H1 (cell line): ENCODE results near the gene TMCC1. TPM values are rescaled to one million over a fixed set of nuclear protein-coding genes. Genes with fewer than 3 reads are reported as not detected.

Source experiments
- CTCF ChIA-PET: fragments of 300-600 bp; sonication (Branson Sonifier 250); formaldehyde crosslinking; loops from one replicate; lab custom pipeline; 2021; ENCODE audit not compliant: partially characterized antibody; lab: Charles Lee
- POLR2A ChIA-PET: fragments of 300-600 bp; sonication (Branson Sonifier 250); formaldehyde crosslinking; loops from one replicate; lab custom pipeline; 2021; ENCODE audit warnings: inconsistent platforms; ENCODE audit not compliant: partially characterized antibody; lab: Charles Lee
- DNase-seq, 2 experiments: peaks; one replicate each; pipeline versions ENCODE4 v3.0.0 to v3.0.0-alpha.2; 2010 to 2022; ENCODE audit warnings: low spot score in 2 of 2, low read depth in 1 of 2, mixed read lengths in 1 of 2
- FAIRE-seq: peaks from 2 replicates; lab custom pipeline; 2011; peaks lifted over from hg19 to GRCh38; lab: Jason Lieb, UNC
- H2AFZ ChIP-seq: 2 replicates; pipeline ENCODE4 v1.8.1; 2012; ENCODE audit warnings: low read length, inconsistent platforms
- H2AK5ac ChIP-seq: 2 replicates; pipeline ENCODE4 v1.6.1; 2013; ENCODE audit warnings: low read depth, low read length
- H2BK120ac ChIP-seq: replicated peaks from 2 replicates; pipeline ENCODE3; 2013; ENCODE audit warnings: low read depth, low read length, inconsistent platforms
- H2BK12ac ChIP-seq: 2 replicates; pipeline ENCODE4 v1.6.1; 2013; ENCODE audit warnings: low read depth, low read length
- H2BK15ac ChIP-seq: 2 replicates; pipeline ENCODE4 v1.6.1; 2013; ENCODE audit warnings: low read length
- H2BK20ac ChIP-seq: 2 replicates; pipeline ENCODE4 v1.6.1; 2013; ENCODE audit warnings: low read length
- H2BK5ac ChIP-seq: 2 replicates; pipeline ENCODE4 v1.6.1; 2013; ENCODE audit warnings: low read depth, low read length
- H3K14ac ChIP-seq: 2 replicates; pipeline ENCODE4 v1.6.1; 2013; ENCODE audit warnings: inconsistent platforms; ENCODE audit not compliant: insufficient read length
- H3K18ac ChIP-seq: 2 replicates; pipeline ENCODE4 v1.6.1; 2013; ENCODE audit warnings: low read length; ENCODE audit errors: extremely low read depth
- H3K23ac ChIP-seq: 2 replicates; pipeline ENCODE4 v1.6.1; 2013; ENCODE audit warnings: inconsistent platforms; ENCODE audit not compliant: insufficient read length
- H3K23me2 ChIP-seq: 2 replicates; pipeline ENCODE4 v1.6.1; 2013; ENCODE audit warnings: low read depth, low read length
- H3K27ac ChIP-seq: 2 replicates; pipeline ENCODE4 v1.6.1; 2011; ENCODE audit warnings: low read depth, low read length, inconsistent platforms
- H3K27me3 ChIP-seq, 4 experiments: replicated peaks in 1 of 4; 1 replicate in 1 of 4; 2 replicates in 3 of 4; pipeline versions ENCODE4 v1.6.1 to v1.8.1; 2011 to 2013; ENCODE audit warnings: low read length in 3 of 4, mild to moderate bottlenecking in 3 of 4, inconsistent platforms in 2 of 4, mixed read lengths in 2 of 4, moderate library complexity in 1 of 4; ENCODE audit not compliant: control insufficient read depth in 3 of 4, insufficient read depth in 3 of 4; ENCODE audit errors: extremely low read depth in 1 of 4
- H3K36me3 ChIP-seq, 4 experiments: 2 replicates each; pipeline versions ENCODE4 v1.6.1 to v1.8.1; 2011 to 2013; ENCODE audit warnings: mild to moderate bottlenecking in 4 of 4, low read length in 3 of 4, moderate library complexity in 2 of 4, control low read depth in 1 of 4, inconsistent platforms in 1 of 4; ENCODE audit not compliant: insufficient read depth in 4 of 4, control insufficient read depth in 2 of 4
- H3K4ac ChIP-seq: replicated peaks from 2 replicates; pipeline ENCODE3; 2013; ENCODE audit warnings: low read length, low read depth, mixed read lengths, inconsistent platforms; ENCODE audit not compliant: insufficient read length
- H3K4me1 ChIP-seq, 4 experiments: replicated peaks in 1 of 4; 1 replicate in 1 of 4; 2 replicates in 3 of 4; pipeline versions ENCODE4 v1.6.1 to v1.8.1; 2011 to 2013; ENCODE audit warnings: low read length in 3 of 4, inconsistent platforms in 2 of 4, mixed read lengths in 1 of 4; ENCODE audit not compliant: insufficient read depth in 4 of 4, control insufficient read depth in 3 of 4
- H3K4me2 ChIP-seq, 2 experiments: 2 replicates each; pipeline versions ENCODE4 v1.6.1 to v1.8.1; 2011 to 2013; ENCODE audit warnings: low read depth in 2 of 2, low read length in 2 of 2, control low read depth in 1 of 2, inconsistent platforms in 1 of 2, mild to moderate bottlenecking in 1 of 2; ENCODE audit not compliant: insufficient read depth in 1 of 2
- H3K4me3 ChIP-seq, 4 experiments: fragments of 200-600, 300-600 bp in 1 of 4; sonication (generic), shearing (Covaris generic), sonication (Bioruptor Twin) in 1 of 4; 2 replicates each; pipeline versions ENCODE4 v1.5.1 to v1.8.1; 2011 to 2016; ENCODE audit warnings: low read length in 4 of 4, low read depth in 3 of 4, control low read depth in 2 of 4, inconsistent platforms in 2 of 4, mild to moderate bottlenecking in 2 of 4, mixed read lengths in 1 of 4, moderate library complexity in 1 of 4; ENCODE audit not compliant: insufficient read depth in 2 of 4; ENCODE audit errors: extremely low read depth in 1 of 4
- H3K56ac ChIP-seq: replicated peaks from 2 replicates; pipeline ENCODE3; 2013; ENCODE audit warnings: low read depth, mild to moderate bottlenecking, mixed read lengths, low read length, inconsistent platforms; ENCODE audit not compliant: insufficient read length
- H3K79me1 ChIP-seq: 2 replicates; pipeline ENCODE4 v1.6.1; 2013; ENCODE audit warnings: low read depth, low read length, control low read depth
- H3K79me2 ChIP-seq, 2 experiments: 2 replicates each; pipeline versions ENCODE4 v1.6.1 to v1.8.1; 2012 to 2013; ENCODE audit warnings: low read length in 2 of 2, mild to moderate bottlenecking in 2 of 2, inconsistent platforms in 1 of 2; ENCODE audit not compliant: insufficient read depth in 2 of 2, control insufficient read depth in 1 of 2
- H3K9ac ChIP-seq, 4 experiments: replicated peaks in 1 of 4; 1 replicate in 1 of 4; 2 replicates in 3 of 4; pipeline versions ENCODE4 v1.6.1 to v1.8.1; 2011 to 2013; ENCODE audit warnings: low read depth in 3 of 4, low read length in 3 of 4, control low read depth in 2 of 4, mild to moderate bottlenecking in 2 of 4, moderate library complexity in 2 of 4, inconsistent platforms in 1 of 4; ENCODE audit errors: extremely low read depth in 1 of 4
- H3K9me3 ChIP-seq, 2 experiments: 2 replicates each; pipeline versions ENCODE4 v1.6.1 to v1.8.1; 2012 to 2013; ENCODE audit warnings: mild to moderate bottlenecking in 2 of 2, moderate library complexity in 2 of 2, control low read depth in 1 of 2, inconsistent platforms in 1 of 2, low read depth in 1 of 2, low read length in 1 of 2, mixed read lengths in 1 of 2; ENCODE audit not compliant: insufficient read depth in 2 of 2
- H4K20me1 ChIP-seq, 2 experiments: replicated peaks in 1 of 2; 2 replicates each; pipeline versions ENCODE3 to v1.8.1; 2011 to 2013; ENCODE audit warnings: inconsistent platforms in 2 of 2, low read length in 2 of 2, mild to moderate bottlenecking in 1 of 2; ENCODE audit not compliant: insufficient read depth in 2 of 2, control insufficient read depth in 1 of 2
- H4K5ac ChIP-seq: 2 replicates; pipeline ENCODE4 v1.6.1; 2013; ENCODE audit warnings: low read length, low read depth, mixed read lengths, inconsistent platforms; ENCODE audit not compliant: insufficient read length
- H4K8ac ChIP-seq: 2 replicates; pipeline ENCODE4 v1.8.0; 2013; ENCODE audit warnings: mild to moderate bottlenecking, moderate library complexity, low read length, inconsistent platforms; ENCODE audit not compliant: insufficient read depth; ENCODE audit errors: extremely low read depth
- H4K91ac ChIP-seq: replicated peaks from 2 replicates; pipeline ENCODE3; 2013; ENCODE audit warnings: low read length, mixed read lengths, inconsistent platforms; ENCODE audit not compliant: insufficient read length
- CTCF ChIP-seq, 3 experiments: IDR thresholded peaks; 1 replicate in 2 of 3; 2 replicates in 1 of 3; pipeline versions ENCODE4 v1.5.1 to v1.6.1; 2011; ENCODE audit warnings: low read length in 3 of 3, mild to moderate bottlenecking in 3 of 3, inconsistent platforms in 2 of 3, low read depth in 1 of 3, moderate library complexity in 1 of 3; ENCODE audit not compliant: insufficient read depth in 1 of 3; ENCODE audit errors: control extremely low read depth in 1 of 3
- RAD21 ChIP-seq, 2 experiments: IDR thresholded peaks in 1 of 2; conservative IDR thresholded peaks in 1 of 2; 2 replicates each; pipeline ENCODE4 v1.6.1; 2011; ENCODE audit warnings: low read depth in 2 of 2, low read length in 2 of 2, improper control_type of control experiment in 1 of 2, inconsistent platforms in 1 of 2, mild to moderate bottlenecking in 1 of 2, moderate library complexity in 1 of 2
- RXRA ChIP-seq: IDR thresholded peaks from 2 replicates; pipeline ENCODE4 v1.6.1; 2011; ENCODE audit warnings: low read depth, mild to moderate bottlenecking, low read length, moderate library complexity; ENCODE audit not compliant: insufficient read depth
- TAF7 ChIP-seq: optimal IDR thresholded peaks from 2 replicates; pipeline ENCODE3; 2011; ENCODE audit warnings: low read depth, mild to moderate bottlenecking, inconsistent platforms, low read length, moderate library complexity, borderline replicate concordance
- WGBS, 2 experiments: shearing (Covaris generic) in 1 of 2; methylation state at CpG; one replicate each; pipeline versions ENCODE4 v1.1.6 to v1.1.7; 2013 to 2015; ENCODE audit warnings: low lambda C conversion rate in 2 of 2, mixed read lengths in 2 of 2, inconsistent platforms in 1 of 2, low coverage in 1 of 2, missing lambda C conversion rate in 1 of 2; ENCODE audit not compliant: insufficient replicate concordance in 2 of 2, insufficient coverage in 1 of 2, insufficient read length in 1 of 2; ENCODE audit errors: extremely low coverage in 1 of 2, missing lambda C conversion rate in 1 of 2; 5-methylcytosine and 5-hydroxymethylcytosine counted together
- polyA plus RNA-seq, 7 experiments: library from polyadenylated mRNA; depleted of rRNA in 3 of 7; stranded (reverse) in 5 of 7; unstranded in 2 of 7; fragments of >200 nt in 5 of 7; fragments of 200-250 nt in 2 of 7; gene quantifications; 1 replicate in 5 of 7; 2 replicates in 1 of 7; 4 replicates in 1 of 7; pipeline versions ENCODE4 v1.2.1 to v1.2.3, GENCODE V29; 2011 to 2013; ENCODE audit warnings: missing spikeins in 2 of 7, mixed read lengths in 2 of 7
- total RNA-seq: library from RNA; stranded (reverse); fragmentation: NEBNext Ultra II Directional; extraction: Animal tissue kit (Norgen Biotek cat#: 25700); gene quantifications from 2 replicates; pipeline ENCODE4 v1.2.1, GENCODE V29; 2021

TMCC1 gene
- total and polyA plus RNA-seq, 2 of the 8 experiments (the other 6 are each of a cell fraction or from before 2014, with no cell fraction given): 10.4 to 27.1 TPM

GRCh38 chr3:129608087-129608935 is 285.2 kb downstream of the TMCC1 start:
- Histone ChIP-seq H3K4me3 (no peak overlapping the region), H3K18ac (peak overlapping the region; percentile 56), H3K79me2 (peaks cover 4 to 8% of the 10 kb centered on the region in 2 experiments; a peak in 1 of 4 replicates), H2AK5ac (peak overlapping the region; percentile 70; the same call in 1 of the 2 replicates), H4K8ac (peak overlapping the region; percentile 78), H3K79me1 (no peaks in the 10 kb centered on the region), H3K27me3 (peaks cover 7 to 31% (median 22%) of the 10 kb centered on the region in 4 experiments; a peak in 6 of 7 replicates), H2BK5ac (no peak overlapping the region; the same call in 1 of the 2 replicates), H2BK15ac (0 out of 2 replicates have a peak overlapping the region, but pooled peaks have one; percentile 61), H2BK12ac (peak overlapping the region; percentile 27; the same call in 1 of the 2 replicates), H3K14ac (no peak overlapping the region), H4K20me1 (peaks cover 5 to 16% of the 10 kb centered on the region in 2 experiments), H3K4me1 (peaks cover 4 to 40% (median 35%) of the 10 kb centered on the region in 4 experiments), H3K56ac (no peak overlapping the region), H3K4me2 (peak overlapping the region; percentile 6 to 75; a peak in 2 of 4 replicates), H3K9ac (no peak overlapping the region), H2BK20ac (peak overlapping the region; percentile 81; the same call in 1 of the 2 replicates), H2AFZ (no peak overlapping the region), H3K4ac (peak overlapping the region; percentile 17), H3K9me3 (no peaks in the 10 kb centered on the region), H3K23me2 (peaks cover 23% of the 10 kb centered on the region; the same call in 1 of the 2 replicates), H3K27ac (no peak overlapping the region), H4K5ac (no peak overlapping the region), H4K91ac (peak overlapping the region; percentile 72), H3K23ac (no peak overlapping the region), H2BK120ac (no peak overlapping the region), H3K36me3 (no peaks in the 10 kb centered on the region; a peak in 1 of 8 replicates)
- CTCF ChIA-PET: interaction anchor here (0.6 to 2.7 kb wide), 18 partner anchors 8 to 385 kb away, joined by 3 to 11 read pairs (median 3); no protein-coding TSS in a partner anchor
- no peak for DNase-seq
- no peak for FAIRE-seq
- WGBS, 2 experiments: 72% methylated on average over 16 of the region's 17 CpGs; no CpG with 5 or more reads in 1 of the 2 experiments
- TF ChIP-seq RXRA (no peak), TAF7 (peak; percentile 31), CTCF (IDR thresholded peaks at IDR 0.05; ENCODE audit: control extremely low read depth in 1 of 3, insufficient read depth in 1 of 3, low read depth in 1 of 3, low read length in 3 of 3) (peak in 2 of 3 experiments; percentile 57 to 64; a peak in 3 of 4 replicates), RAD21 (IDR thresholded peaks at IDR 0.05 in 1 of 2, conservative IDR thresholded peaks at IDR 0.05 in 1 of 2; ENCODE audit: low read depth in 2 of 2, low read length in 2 of 2) (peak; percentile 77 to 84)
- POLR2A ChIA-PET: interaction anchor here (2.6 to 4.5 kb wide), 2 partner anchors 12 to 19 kb away, joined by 16 to 17 read pairs; no protein-coding TSS in a partner anchor
